Activated CD8-positive, alpha-beta T cell treated with anti-CD3 and anti-CD28 coated beads for 36 hours (primary cell): Measurements from ENCODE around the gene GMCL2. TPM values are rescaled to one million over a fixed set of nuclear protein-coding genes. Genes with fewer than 3 reads are reported as not detected.
A peak's percentile ranks its signal among the peaks of the same experiment; 100 is the strongest.

Experiments used
- ATAC-seq: fragments of 200-7000 bp; cut with Tn5 transposase; one replicate; pipeline ENCODE4 v1.10.0; 2021; ENCODE audit warnings: mild to moderate bottlenecking, moderate library complexity
- CTCF ChIA-PET: fragments of 350-600 bp; sonication (Branson Sonifier 250); formaldehyde crosslinking; loops from one replicate; lab custom pipeline; 2021; ENCODE audit warnings: antibody characterized with exemption; lab: Charles Lee
- POLR2A ChIA-PET: fragments of 350-600 bp; sonication (Branson Sonifier 250); formaldehyde crosslinking; loops from one replicate; lab custom pipeline; 2021; ENCODE audit warnings: antibody characterized with exemption; lab: Charles Lee
- DNase-seq: peaks from one replicate; pipeline ENCODE4 v3.0.0-alpha.2; 2020
- H3K27ac Mint-ChIP-seq: one replicate; pipeline ENCODE4 v1.8.0; 2021; ENCODE audit warnings: mild to moderate bottlenecking, mixed read lengths
- H3K27me3 Mint-ChIP-seq: one replicate; pipeline ENCODE4 v1.8.0; 2021; ENCODE audit warnings: mixed read lengths
- H3K36me3 Mint-ChIP-seq: one replicate; pipeline ENCODE4 v1.8.0; 2021; ENCODE audit warnings: low read depth, mixed read lengths
- H3K4me1 Mint-ChIP-seq: one replicate; pipeline ENCODE4 v1.8.0; 2021; ENCODE audit warnings: low read depth, mixed read lengths
- H3K4me3 Mint-ChIP-seq: one replicate; pipeline ENCODE4 v1.8.0; 2021; ENCODE audit warnings: mild to moderate bottlenecking, moderate library complexity, mixed read lengths
- H3K9me3 Mint-ChIP-seq: one replicate; pipeline ENCODE4 v1.8.0; 2021; ENCODE audit warnings: mixed read lengths
- intact Hi-C: fragments of 100-400 bp; cut with micrococcal nuclease; formaldehyde crosslinking; loops from one replicate; pipeline ENCODE4 v1.10.0; 2022
- total RNA-seq, 2 experiments: library from RNA; stranded (reverse); gene quantifications; one replicate each; pipeline ENCODE4 v1.2.3, GENCODE V29; 2021
- TF ChIP-seq, protein P1 (sequence below): fragments of 200-600 bp; IDR thresholded peaks from one replicate; pipeline ENCODE4 v1.8.0; 2022; ENCODE audit warnings: antibody characterized with exemption, mild to moderate bottlenecking

Gene GMCL2
- total RNA-seq, 2 experiments from 2014 or later: not detected

DNA sequence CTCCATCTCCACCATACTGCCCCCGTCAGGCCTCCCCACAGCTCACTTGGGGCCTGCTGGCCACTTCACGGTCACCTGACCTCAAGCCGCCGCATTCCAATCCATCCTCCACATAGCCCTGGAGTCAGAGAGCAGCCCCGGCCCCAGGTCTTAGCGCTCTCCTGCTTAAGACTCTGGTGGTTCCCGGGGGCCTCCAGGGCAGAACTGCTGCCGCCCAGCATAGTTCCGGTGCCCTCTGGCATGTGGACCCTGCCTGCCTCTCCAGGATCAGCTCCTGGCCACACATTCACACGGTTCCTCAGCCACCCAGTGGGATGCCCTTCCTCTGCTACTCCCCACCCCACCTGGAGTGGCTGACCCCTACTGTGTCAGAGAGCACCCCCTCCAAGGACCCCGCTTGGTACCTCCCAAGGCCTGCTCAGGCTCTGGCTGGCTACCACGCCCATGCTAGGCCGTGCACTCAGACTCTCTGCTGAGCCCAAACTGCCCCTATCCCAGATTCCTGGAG, 36.7 kb upstream of the GMCL2 start:
- ATAC-seq: no peak
- CTCF ChIA-PET: interaction anchor here (1.0 kb wide), 1 partner anchor 13 kb away, joined by 3 read pairs; no protein-coding TSS in a partner anchor
- Mint-ChIP-seq H3K9me3 (no peaks in the 10 kb centered on the region), H3K4me3 (no peak overlapping the region), H3K27me3 (no peaks in the 10 kb centered on the region), H3K4me1 (peaks cover 34% of the 10 kb centered on the region), H3K36me3 (peaks cover 67% of the 10 kb centered on the region), H3K27ac (no peak overlapping the region)
- POLR2A ChIA-PET: interaction anchor here (21.3 kb wide), 1 partner anchor 12 kb away, joined by 431 read pairs; the partner anchor contains the start of gene HNRNPAB
- DNase-seq: no peak
- intact Hi-C loops: no loop called here
- TF ChIP-seq, protein P1, sequence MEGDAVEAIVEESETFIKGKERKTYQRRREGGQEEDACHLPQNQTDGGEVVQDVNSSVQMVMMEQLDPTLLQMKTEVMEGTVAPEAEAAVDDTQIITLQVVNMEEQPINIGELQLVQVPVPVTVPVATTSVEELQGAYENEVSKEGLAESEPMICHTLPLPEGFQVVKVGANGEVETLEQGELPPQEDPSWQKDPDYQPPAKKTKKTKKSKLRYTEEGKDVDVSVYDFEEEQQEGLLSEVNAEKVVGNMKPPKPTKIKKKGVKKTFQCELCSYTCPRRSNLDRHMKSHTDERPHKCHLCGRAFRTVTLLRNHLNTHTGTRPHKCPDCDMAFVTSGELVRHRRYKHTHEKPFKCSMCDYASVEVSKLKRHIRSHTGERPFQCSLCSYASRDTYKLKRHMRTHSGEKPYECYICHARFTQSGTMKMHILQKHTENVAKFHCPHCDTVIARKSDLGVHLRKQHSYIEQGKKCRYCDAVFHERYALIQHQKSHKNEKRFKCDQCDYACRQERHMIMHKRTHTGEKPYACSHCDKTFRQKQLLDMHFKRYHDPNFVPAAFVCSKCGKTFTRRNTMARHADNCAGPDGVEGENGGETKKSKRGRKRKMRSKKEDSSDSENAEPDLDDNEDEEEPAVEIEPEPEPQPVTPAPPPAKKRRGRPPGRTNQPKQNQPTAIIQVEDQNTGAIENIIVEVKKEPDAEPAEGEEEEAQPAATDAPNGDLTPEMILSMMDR: no peak

DNA sequence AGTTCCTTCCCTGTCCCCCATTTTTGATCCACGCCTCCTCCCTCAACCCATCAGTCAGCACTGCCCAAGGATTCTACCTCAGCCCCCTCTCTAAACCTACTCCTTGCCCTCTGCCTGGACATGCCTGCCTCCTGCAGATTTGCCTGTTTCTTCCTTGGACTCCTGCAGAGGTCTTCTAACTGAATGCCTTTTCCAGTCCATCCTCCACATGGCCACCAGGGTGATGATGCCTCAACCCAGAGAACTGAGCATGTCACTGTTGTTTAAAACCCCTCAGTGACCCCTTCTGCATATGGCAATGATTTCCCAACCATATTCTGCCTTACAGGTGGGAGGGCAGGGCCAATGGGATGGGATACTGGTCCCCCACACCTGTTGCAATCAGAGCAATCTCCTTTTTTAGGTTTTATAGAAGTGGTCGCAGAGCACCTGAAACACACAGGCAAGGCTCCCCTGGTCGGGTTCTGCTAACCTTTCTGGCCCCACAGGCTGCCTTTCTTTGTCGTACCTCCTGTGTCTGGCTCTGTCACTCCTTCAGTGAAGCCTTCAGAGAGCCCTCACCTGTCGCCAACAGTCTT, 36.1 kb upstream of the GMCL2 start:
- peak overlapping the region; percentile 16 for H3K27ac Mint-ChIP-seq
- ATAC-seq (no peak), DNase-seq (no peak)
- TF ChIP-seq, protein P1: no peak
- H3K4me1 Mint-ChIP-seq: peaks cover 30% of the 10 kb centered on the region
- POLR2A ChIA-PET: interaction anchor here (2.4 to 21.3 kb wide), 2 partner anchors 8 to 11 kb away, joined by 20 to 431 read pairs; partner anchors contain the start of genes HNRNPAB and PHYKPL
- intact Hi-C loops: no loop called here
- CTCF ChIA-PET: no interaction called here
- H3K36me3 Mint-ChIP-seq: peaks cover 66% of the 10 kb centered on the region
- no peaks in the 10 kb centered on the region for H3K9me3 Mint-ChIP-seq
- no peaks in the 10 kb centered on the region for H3K27me3 Mint-ChIP-seq
- H3K4me3 Mint-ChIP-seq: no peak overlapping the region

DNA sequence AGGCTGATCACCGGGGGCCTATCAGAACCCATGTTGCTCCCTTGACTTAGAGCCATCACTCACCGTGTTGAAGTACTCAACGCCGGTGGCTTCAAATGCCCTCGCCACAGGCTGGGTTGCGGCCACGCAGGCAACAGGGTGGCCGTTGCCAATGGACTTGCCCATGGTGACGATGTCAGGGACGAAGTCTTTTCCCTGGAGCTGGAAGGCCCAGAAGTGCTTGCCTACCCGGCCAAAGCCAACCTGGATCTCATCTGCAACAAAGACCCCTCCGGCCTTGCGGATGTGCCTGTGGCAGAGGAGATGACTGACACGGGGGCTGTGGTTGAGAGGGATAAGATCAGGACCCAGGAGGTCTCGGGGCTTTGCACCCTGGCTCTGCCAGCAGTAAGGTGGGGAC, 35.1 kb upstream of the GMCL2 start:
- intact Hi-C loops: no loop called here
- no peak for ATAC-seq
- Mint-ChIP-seq H3K27ac (no peak overlapping the region), H3K9me3 (no peaks in the 10 kb centered on the region), H3K36me3 (peaks cover 60% of the 10 kb centered on the region), H3K4me1 (peaks cover 22% of the 10 kb centered on the region), H3K27me3 (no peaks in the 10 kb centered on the region), H3K4me3 (no peak overlapping the region)
- ChIA-PET CTCF (no interaction called here), POLR2A (interaction anchor here (1.6 to 3.8 kb wide), 4 partner anchors 9 to 16 kb away, joined by 7 to 23 read pairs (median 18); partner anchors contain the start of gene PHYKPL)
- DNase-seq: no peak
- TF ChIP-seq, protein P1: no peak

DNA sequence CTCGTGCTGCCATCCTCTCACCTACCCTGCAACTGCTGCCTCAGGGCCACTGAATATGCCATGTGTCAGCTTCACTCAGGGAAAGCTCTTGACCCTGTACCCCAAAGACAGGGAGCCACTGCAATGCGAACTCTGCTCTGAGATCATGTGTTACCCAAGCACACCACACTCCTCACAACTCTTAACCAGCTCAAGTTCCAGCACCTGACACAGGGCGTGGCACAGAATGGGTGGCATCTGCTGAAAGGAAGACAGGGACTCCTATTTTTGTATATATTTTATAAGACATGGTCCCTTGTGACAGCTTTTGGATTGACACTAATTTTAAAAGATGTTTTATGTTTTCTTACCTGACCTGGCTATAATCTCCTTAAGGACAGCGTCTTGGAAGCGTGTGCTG, 34.7 kb upstream of the GMCL2 start:
- Mint-ChIP-seq H3K9me3 (no peaks in the 10 kb centered on the region), H3K4me3 (no peak overlapping the region), H3K4me1 (peaks cover 21% of the 10 kb centered on the region), H3K36me3 (peaks cover 59% of the 10 kb centered on the region), H3K27ac (peak overlapping the region; percentile 27), H3K27me3 (no peaks in the 10 kb centered on the region)
- intact Hi-C loops: no loop called here
- POLR2A ChIA-PET: interaction anchor here (0.8 to 3.8 kb wide), 5 partner anchors 9 to 15 kb away, joined by 3 to 23 read pairs (median 16); partner anchors contain the start of gene PHYKPL
- ATAC-seq: no peak
- TF ChIP-seq, protein P1: no peak
- CTCF ChIA-PET: no interaction called here
- DNase-seq: no peak

DNA sequence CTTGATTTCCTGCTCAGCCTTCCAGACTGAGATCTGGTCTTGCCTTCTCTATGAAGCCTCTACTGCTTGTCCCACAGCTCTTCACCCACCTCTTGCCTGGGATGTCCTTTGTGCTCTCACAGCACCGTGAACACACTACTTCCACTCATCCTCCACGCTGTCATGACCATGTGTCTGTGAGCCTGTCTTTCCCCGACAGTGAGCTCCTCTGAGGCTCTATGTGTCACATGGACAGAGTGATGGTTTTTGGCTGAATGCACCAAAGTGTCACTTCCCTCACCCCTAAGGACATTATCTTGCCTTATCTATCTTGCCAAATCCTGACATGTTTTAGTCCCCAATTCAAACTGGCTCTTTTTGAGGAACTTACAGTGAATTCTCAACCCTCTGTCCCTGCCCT, 34.1 kb upstream of the GMCL2 start:
- no peak for ATAC-seq
- intact Hi-C loops: no loop called here
- ChIA-PET CTCF (no interaction called here), POLR2A (interaction anchor here (0.8 to 3.8 kb wide), 5 partner anchors 9 to 15 kb away, joined by 3 to 23 read pairs (median 16); partner anchors contain the start of gene PHYKPL)
- no peaks in the 10 kb centered on the region for H3K9me3 Mint-ChIP-seq
- H3K36me3 Mint-ChIP-seq: peaks cover 59% of the 10 kb centered on the region
- TF ChIP-seq, protein P1: no peak
- H3K27me3 Mint-ChIP-seq: no peaks in the 10 kb centered on the region
- no peak for DNase-seq
- peak overlapping the region; percentile 27 for H3K27ac Mint-ChIP-seq
- H3K4me3 Mint-ChIP-seq: no peak overlapping the region
- H3K4me1 Mint-ChIP-seq: peaks cover 21% of the 10 kb centered on the region
